ENCODE data around the gene TMEM134.
"Not testable (repeated sequence)": the region's sequence is repeated elsewhere in the genome, so short reads cannot be mapped to it uniquely, and the experiment has no call there.

The TMEM134 gene, protein sequence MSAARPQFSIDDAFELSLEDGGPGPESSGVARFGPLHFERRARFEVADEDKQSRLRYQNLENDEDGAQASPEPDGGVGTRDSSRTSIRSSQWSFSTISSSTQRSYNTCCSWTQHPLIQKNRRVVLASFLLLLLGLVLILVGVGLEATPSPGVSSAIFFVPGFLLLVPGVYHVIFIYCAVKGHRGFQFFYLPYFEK

DNA sequence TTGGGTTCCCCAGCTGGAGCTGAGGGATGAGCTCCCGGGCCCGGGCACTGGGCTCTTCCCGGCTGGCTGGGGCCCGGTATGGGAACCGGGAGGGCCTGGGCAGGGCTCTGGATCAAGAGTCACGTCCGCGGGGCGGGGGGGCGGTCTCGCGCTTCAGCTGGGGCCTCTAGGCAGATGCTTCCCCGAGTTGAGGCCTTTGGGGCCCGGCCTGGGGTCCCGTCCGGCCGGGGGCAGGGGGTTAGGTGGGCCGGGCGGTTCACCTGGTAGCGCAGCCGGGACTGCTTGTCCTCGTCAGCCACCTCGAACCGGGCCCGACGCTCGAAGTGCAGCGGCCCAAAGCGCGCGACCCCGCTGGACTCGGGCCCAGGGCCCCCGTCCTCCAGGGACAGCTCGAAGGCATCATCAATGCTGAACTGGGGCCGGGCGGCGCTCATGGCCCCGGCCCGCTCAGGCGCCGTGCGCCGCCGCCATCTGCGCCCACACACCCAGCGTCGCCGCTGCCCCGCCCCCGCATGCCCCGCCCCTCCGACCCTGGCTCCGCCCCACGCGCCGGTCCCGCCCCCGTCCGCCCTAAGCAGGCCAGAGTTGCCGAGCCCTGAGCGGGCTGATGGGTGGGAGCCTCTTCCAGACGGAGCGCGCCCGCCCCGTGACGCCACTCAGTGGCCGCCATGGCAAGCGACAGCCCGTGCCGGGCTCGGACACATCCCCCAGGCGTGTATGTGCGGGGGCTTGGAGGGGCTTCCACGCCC lies at the start of gene TMEM134:
Gene TMEM134 (minus strand): TSS at position 493 of the 749 bp plus-strand sequence. CDS start 59 bp downstream, at position 434.
- DNase-seq, result peak; percentile 36 to 96 (median 90)

DNA sequence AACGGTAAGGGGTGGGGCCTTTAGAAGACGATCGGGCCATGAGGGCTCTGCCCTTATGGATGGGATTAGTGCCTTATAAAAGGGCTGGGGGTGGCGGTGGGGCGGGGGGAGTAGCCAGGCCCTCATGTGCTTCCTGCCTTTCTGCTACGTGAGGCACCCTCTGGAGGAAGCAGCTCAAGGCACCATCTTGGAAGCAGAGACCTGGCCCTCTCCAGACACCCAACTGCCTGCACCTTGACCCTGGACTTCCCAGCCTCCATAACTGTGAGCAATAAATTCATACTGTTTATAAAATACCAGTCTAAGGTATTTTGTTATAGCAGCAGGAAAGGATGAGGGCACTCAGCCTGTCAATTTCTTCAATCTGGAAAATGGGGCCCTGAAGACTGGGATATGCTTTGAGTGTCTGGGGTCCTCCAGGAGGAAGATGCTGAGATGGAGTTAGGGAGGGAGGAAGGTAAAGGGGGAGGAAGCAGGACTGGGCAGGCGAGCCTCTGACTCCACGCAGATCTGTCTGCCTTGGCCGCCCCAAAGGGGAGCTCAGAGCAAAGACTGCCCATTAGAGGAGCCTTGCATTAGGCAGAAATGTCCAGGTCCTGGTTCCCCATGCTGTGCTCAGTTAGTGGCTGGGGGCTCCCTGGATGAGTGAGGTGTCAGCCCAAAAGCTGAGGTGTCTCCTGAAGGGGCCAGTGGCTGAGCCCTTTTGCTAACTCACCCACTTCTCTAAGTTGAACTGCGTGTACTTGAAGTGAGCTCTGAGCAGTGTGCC lies 48.9 kb upstream of the TMEM134 start:
- DNase-seq, result no peak

DNA sequence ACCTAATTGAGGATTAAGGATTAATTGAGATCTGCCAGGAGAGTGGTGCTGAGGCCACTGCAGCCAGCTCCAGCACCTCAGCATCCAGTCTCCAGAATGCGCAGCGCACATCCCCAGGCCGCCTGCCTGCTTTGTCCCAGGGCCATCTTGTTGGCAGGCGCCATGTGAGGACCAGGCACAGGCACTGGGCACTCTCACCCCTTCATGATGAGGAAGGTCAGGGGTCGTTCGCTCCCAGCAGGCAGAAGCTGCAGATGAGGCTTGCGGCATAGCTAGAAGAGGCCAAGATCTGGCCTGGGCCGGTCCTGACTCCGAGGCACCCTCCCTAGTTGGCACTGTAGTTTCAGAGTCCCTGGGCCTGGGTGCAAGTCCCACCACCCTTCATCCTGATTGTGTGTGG lies 47.8 kb upstream of the TMEM134 start:
- DNase-seq, result no peak

DNA sequence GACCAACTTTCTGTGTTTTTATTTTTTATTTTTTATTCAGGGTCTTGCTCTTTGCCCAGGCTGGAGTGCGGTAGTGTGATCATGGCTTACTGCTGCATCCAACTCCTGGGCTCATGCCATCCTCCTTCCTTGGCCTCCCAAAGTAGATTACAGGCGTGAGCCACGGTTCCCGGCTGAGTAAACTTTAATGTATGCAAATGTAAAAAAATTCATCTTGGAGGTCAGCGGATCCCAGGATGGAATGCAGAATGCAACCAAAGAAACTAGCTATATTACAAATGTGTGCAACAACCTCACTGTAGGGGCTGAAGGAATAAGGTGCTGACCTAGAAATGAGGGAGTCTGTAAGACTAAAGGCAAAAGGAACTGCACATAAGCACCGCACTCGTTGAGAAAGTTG lies 45.1 kb upstream of the TMEM134 start:
- DNase-seq, result no peak

DNA sequence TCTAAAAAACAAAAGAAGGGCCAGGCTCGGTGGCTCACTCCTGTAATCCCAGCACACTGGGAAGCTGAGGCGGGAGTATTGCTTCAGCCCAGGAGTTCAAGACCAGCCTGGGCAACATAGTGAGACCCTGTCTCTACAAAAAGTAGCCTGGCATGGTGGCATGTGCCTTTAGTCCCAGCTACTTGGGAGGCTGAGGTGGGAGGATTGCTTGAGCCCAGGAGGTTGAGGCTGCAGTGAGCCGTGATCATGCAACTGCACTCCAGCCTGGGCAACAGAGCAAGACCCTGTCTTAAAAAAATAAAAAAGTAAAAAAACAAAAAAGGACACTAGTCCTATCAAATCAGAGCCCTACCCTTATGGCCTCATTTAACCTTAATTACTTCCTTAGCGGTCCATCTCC lies 42.5 kb upstream of the TMEM134 start:
- not testable (repeated sequence) for DNase-seq

DNA sequence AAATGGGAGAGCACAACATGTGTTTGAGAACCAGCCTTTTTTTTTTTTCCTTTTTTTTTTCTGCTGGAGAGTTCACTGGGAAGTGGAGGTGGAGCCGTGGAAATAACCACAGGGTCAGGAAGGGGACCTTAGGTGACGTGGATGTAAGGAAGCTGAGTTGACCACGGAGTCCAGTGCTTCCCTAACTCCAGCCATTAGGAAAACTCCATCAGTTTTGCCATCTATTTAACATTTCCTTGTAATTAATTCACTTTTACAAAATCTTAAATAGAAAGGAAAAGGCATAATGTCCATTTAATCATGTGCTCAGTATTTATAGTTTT lies 40.9 kb upstream of the TMEM134 start:
- no peak for DNase-seq

DNA sequence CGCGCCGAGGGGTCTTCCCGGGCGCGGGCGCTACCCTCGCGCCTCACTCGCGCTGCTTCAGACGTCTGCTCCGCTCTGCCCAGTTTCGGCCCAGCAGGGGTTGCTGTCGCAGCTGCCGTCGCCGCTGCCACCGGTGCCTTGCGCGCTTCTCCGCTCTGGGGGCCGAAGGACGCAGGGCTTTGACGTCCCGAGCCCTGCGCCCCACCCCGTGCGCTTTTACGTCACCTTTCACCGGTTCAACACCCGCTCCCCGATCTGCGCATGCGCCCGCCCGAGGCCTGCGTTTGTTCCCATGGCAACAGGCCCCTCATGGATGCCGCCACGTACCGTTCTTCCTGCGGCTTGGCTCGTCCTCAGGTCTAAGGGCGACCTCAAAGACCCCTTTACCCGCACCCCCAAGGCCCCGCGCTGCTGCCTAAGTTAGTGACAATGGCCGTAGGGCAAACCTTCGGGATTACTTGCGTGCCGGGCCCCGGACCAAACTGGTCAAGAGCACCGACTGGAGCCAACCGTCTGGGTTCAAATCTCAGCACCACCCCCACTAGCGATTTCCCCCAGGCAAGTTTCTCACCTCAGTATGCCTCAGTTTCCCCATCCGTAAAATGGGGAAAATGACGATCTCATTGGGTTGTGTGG lies 39.6 kb upstream of the TMEM134 start:
- DNase-seq, result peak; percentile 77 to 99 (median 94)

DNA sequence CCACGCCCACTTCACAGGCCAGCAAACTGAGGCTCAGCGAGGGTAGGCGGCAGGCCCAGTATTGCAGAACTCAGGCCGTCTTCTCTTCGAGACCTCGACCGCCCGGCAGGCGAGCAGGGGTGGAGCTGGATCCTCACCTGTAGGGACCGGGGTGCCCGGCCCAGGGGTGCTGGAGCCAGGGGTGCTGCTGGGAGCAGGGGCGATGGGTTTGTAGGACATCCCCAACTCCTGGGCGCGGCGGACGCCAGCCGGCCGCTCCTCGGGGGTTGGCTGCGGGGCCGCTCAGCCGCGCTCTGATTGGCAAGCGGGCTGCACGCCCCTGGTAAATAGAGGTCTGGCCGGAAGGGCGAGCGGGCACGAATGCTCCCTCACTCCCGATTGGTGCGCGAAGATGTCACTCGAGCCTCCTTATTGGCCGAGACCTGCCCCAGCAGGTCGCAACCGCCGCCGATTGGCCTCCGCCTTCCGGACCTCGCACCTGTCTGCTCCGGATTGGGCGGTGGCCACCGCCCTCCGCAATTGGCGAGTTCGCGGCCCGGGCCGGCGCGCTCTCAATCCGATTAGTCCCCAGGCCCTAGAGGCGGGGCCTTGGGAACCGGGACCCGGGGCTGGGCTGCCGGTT lies 38.9 kb upstream of the TMEM134 start, which contains the start of gene CDK2AP2:
Gene CDK2AP2 (minus strand): TSS at position 299 of the 622 bp plus-strand sequence. CDS start 80 bp downstream, at position 219.
- peak; percentile 90 to 99 (median 98) for DNase-seq

DNA sequence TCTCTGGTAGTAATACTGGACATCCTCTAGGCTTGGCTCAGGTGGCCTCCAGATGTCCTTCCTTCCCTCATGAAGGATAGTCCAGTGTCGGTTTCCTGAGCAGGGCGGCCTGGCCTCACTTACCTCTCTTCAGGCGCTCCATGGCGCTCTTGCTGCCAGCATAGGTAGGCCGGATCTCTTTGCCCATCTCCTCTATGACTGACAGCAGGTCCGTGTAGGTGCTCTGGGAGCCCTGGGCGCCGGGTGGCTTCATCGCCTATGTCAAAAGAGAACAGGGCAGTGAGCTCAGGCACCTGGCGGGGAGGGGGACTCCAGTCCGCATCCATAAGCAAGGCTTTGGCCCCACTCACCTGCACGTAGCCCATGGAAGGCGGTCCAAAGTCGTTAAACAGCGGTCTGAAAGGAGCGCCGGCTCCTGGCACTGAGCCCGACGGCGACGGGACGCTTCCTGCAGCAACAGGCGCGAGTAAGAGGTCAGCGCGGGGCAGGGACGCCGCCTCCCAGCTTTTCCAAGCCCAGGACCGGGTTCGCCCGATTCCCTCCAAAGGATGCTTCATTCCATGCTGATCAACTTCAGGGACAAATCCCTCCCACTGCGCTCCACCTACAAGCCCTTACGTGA lies 38.3 kb upstream of the TMEM134 start:
- peak in 3 of 51 donors; percentile 43 to 49 (median 47) for DNase-seq

DNA sequence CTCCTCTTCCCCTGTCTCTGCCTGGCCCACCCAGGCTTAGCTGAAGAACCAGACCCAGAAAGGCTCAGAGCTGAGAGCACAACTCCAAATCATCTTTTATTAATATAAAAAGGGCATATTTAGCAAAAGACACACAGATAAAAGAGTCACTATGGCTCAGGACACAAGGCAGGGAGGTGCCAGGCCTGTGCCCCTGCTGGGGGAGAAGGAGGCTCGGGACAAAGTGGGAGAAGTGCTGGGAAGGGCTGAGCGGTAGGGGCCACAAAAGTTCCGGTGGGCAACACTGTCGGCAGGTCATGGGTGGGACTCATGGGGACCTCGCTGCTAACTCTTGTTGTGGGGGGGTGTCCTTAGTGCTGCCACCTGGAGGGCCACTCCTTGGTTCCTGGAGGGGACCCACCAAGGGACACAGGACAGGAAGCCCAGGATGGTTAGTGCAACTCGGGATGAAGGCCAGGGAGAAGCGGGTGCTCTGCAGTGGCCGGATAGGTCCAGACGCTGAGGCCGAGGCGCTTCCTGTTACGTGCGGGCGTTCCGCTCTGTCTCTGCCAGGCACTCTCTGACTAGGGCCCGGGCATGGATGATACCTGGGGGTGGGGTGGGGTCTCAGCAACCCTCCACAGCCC lies 37.5 kb upstream of the TMEM134 start:
- no peak for DNase-seq

DNA sequence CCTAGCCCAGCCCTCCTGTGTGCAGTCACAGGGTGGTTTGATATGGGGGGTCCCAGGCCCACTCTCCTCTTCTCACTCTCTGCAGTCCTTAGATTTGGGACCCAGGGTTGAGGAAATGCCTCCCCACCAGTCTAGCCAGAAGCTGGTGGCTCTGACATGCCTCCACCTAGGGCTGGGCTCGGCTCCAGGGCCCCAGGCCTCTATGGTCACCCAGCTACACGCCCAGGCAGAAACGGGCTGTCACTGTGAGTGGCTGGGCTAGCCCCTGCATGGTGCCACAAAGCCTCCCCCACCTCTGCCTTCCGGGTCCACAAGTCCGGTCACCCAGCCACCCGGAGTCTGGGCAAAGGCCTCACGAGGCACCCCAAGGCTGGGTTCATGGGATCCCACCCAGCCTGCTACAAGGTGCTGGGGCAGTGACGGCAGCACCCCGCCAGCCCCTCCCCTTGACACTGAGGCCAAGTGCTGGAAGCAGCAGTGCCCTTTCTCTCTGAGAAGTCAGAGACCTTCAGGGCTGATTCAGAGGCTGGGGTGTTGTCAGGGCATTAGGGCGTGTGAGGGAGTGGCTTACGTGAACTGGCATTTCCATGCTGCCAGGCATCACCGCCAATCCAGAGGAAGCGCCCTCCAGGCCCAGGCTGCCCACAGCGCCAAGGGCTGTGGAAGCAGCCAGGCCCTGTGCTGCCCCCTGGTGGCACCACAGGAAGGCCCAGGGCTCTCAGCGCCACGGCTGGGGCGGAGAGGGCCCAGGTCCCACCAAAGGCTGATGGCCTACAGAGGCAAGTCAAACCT lies 36.8 kb upstream of the TMEM134 start:
- DNase-seq, result peak in 50 of 51 donors; percentile 7 to 87 (median 74)

DNA sequence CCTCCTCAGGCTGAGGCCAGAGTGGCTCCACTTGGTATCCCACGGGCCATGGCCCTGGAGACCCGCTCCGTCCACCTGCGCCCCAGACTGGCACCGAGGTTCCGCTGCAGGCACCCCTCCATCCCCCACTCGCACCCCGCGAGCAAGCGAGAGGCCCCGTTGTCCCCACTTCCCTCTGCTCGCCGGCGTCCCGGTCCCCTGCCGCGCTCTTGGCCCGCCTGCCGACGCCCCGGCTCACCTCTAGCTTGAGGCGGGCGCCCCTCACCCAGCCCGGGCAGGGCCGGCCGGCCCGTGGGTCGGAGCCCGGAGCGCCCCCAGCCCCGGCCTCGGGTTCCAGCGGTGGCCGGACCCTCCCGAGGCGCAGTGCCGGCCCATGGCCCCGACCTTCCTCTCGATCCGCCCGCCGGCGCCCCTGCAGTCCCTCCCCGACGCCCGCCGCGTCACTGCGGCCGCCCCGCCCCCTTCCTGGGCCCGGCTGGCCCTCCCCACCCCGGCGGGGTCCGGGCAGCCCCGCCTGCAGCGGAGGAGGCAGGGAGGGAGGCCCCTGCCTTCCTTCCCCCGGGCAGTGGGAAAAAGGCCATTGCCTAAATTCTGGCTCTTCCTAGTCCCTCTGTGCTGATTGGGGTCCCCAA lies 36.0 kb upstream of the TMEM134 start, which contains the start of gene PITPNM1:
Gene PITPNM1 (minus strand): TSS at position 414 of the 632 bp plus-strand sequence. CDS start 1,183 bp downstream, outside the sequence.
- DNase-seq, result peak in 37 of 51 donors; percentile 11 to 65 (median 38)

DNA sequence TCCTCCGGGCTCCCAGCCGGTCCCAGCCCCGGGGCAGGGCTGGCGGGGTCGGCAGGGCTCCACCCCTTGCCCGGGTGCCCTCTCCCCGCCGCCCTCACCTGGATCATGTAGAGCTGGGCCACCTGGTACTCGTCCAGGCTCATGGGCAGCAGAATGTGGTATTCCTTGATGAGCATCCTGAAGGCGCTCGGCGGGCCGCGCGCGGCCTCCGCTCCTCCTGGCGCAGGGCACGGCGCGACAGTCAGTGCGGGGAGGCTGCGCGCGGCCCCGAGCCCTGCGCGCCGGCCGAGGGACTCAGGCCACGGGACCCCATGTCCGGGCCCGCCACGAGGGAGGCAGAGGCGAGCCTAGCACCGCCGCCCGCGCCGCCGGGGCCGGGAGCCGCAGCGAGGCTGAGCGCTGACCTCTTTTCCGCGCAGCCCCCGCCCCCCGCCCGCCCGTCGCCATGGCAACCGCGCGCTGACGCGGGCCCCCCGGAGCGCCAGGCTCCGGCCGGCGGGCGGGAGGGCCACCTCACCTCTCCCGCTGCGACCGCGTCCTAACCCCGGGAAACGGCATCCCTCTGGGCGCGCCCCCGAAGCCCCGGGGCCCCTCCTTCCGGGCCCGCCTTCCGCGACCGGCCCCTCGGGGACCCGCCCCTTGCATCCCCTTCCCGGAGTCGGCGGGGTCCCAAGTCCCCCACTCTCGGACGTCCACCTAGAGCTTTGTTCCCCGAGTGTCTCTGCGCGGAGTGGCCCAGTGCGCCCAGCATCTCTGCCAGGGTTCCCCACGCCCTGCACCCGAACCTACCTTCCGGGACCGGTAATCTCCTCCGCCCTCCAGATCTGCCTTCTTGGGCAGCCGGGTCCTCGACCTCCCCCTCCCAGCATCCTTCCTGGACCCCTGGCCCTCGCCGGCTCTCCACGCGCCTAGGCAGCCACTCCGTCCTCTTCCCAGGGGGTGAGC lies 35.2 kb upstream of the TMEM134 start:
- peak in 19 of 51 donors; percentile 5 to 66 (median 35) for DNase-seq

DNA sequence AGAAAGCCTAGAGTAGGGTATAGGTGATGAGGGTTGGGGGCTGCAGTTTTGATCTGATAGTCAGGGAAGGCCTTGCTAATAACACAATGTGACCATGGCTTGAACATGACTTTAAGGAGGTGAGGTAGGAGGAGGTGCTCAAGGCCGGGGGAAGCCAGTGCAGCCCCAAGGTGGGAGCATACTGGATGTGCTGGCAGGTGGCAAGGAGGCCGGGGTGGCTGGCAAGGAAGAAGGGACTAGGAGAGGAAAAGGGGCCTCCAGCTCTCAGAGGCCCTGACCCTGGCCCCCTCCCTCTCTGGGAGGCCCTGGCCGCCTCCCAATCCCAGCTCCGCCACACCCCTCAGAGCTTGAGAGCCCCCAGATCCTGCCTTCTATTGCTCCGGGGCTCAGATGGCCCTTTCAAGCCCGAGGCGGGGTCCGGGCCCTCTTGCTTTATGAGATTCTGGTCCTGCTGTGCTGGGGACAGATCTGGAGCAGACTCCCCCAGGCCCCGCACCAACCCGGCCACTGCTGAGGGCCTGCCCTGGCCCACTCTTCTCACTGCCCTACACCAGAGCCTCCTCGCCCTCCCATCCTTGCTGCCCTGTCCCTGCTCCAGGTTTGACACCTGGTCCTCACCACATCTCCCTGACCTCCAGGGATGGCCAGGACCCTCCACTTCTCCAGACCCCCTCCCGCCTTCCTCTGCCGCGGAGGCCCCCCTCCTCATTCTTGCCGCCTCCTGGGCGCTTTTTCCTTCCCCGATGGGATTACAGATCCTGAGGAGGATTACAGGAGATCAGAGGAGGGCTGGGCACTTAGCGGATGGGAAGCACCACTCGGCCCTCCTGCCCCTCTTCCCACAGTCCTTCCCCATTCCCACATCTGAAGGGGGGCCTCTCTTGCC lies 34.3 kb upstream of the TMEM134 start:
- no peak for DNase-seq

DNA sequence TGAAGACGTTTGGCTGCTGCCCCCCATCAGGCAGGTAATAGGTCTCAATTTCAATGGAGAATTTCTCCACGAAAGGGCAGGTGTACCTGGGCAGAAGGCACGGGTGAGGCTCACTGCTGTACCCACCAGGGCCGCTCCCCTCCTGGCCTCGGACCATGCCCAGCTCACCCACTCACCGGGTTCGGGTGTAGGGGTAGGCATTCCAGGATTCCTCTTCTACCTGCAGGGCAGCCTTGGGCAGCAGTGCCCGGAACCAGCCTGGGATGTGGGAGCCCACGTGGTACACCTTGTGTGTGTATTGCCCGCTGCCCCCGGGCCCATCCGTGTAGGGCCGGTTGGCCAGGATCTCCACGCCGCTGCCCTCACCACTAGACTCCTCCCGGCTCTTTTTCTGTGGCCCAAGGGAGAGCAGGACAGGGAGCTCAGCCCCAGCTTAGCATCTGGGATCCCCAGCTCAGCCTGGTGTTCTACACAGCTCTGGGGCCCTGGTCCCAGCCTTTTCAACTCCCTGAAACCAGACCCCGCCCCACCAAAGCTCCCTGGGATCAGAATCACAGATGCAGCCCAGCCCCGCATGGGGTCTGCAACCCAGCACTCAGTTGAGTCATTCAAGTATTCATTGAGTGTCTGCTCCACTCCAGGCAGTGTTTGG lies 33.4 kb upstream of the TMEM134 start:
- no peak for DNase-seq

DNA sequence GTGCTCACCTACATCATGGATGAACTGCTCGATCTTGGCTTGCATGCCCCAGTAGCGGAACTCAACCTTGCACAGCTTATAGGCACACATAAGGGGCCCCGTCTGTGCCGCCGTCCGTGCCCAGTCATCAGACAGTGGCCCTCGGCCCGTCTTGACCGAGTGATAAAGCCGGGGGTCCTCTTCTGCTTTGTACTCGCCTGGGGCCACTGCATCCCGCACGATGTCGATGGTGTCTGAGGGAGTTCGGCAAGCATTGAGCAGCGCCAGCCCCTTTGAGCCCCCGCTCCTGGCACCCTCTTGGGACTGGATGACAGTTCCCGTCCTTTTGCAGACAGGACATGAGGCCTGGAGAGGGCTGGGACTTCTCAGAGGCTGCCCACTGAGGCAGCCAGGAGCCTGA lies 32.8 kb upstream of the TMEM134 start:
- no peak for DNase-seq
